Activated T-helper 2 cell treated with anti-CD3 and anti-CD28 coated beads, Interferon-gamma antibody, Interleukin-2, Interleukin-4, amounts not matched to agents 10 μg/mL and 5 μg/mL and 100 μg/mL, durations not matched to agents 14 hours and 24 hours and 36 hours (primary cell): Measurements from ENCODE around the gene RNF144A. TPM values are rescaled to one million over a fixed set of nuclear protein-coding genes. Genes with fewer than 3 reads are reported as not detected.
"Not testable (repeated sequence)": the region's sequence is repeated elsewhere in the genome, so short reads cannot be mapped to it uniquely, and the experiment has no call there.

ENCODE experiments used
- DNase-seq: peaks from one replicate; pipeline ENCODE4 v3.0.0; 2021; ENCODE audit warnings: low spot score
- H3K27ac Mint-ChIP-seq: one replicate; pipeline ENCODE4 v1.8.0; 2021; ENCODE audit warnings: mixed read lengths
- H3K27me3 Mint-ChIP-seq: one replicate; pipeline ENCODE4 v1.8.0; 2021; ENCODE audit warnings: low read depth, mixed read lengths
- H3K36me3 Mint-ChIP-seq: one replicate; pipeline ENCODE4 v1.8.0; 2021; ENCODE audit warnings: low read depth, mixed read lengths
- H3K4me1 Mint-ChIP-seq: one replicate; pipeline ENCODE4 v1.8.0; 2021; ENCODE audit warnings: low read depth, mixed read lengths
- H3K4me3 Mint-ChIP-seq: one replicate; pipeline ENCODE4 v1.8.0; 2021; ENCODE audit warnings: low read depth, mild to moderate bottlenecking, moderate library complexity, mixed read lengths
- H3K9me3 Mint-ChIP-seq: one replicate; pipeline ENCODE4 v1.8.0; 2021; ENCODE audit warnings: mixed read lengths
- intact Hi-C: fragments of 100-400 bp; cut with micrococcal nuclease; formaldehyde crosslinking; loops from one replicate; pipeline ENCODE4 v1.15.1; 2023
- total RNA-seq: library from RNA; stranded (reverse); gene quantifications from 2 replicates; pipeline ENCODE4 v1.2.3, GENCODE V29; 2022

The RNF144A gene
- total RNA-seq, 1 donor from 2014 or later: 20.0 TPM

DNA sequence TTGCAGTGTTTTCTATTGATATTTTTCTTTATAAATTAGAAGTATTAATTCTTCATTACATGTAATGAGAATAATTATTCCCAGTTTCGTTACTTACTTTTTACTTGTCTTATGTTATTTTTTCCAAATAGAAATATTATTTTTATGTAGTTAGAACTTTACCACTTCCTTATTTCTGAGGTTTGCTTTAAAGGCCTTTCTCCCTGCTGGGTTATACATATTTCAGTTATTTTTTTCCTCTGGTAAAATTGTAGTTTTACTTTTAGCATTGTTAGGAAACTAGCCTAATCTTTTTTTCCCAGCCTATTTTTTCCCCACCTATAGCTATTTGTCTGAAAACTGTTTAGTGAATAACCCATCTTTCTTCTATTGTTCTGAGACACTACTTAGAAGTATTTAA, 17.1 kb downstream of the RNF144A start:
- intact Hi-C loops: no loop called here
- Mint-ChIP-seq H3K9me3 (peaks cover 8% of the 10 kb centered on the region), H3K36me3 (peaks cover 20% of the 10 kb centered on the region), H3K27me3 (no peaks in the 10 kb centered on the region), H3K4me1 (peaks cover 30% of the 10 kb centered on the region), H3K4me3 (no peak overlapping the region), H3K27ac (no peak overlapping the region)
- no peak for DNase-seq

GRCh38 chr2:6934758-6935651, 17.8 kb downstream of the RNF144A start:
- H3K4me1 Mint-ChIP-seq: peaks cover 25% of the 10 kb centered on the region
- H3K9me3 Mint-ChIP-seq: peaks cover 8% of the 10 kb centered on the region
- H3K4me3 Mint-ChIP-seq: no peak overlapping the region
- DNase-seq: no peak
- peaks cover 20% of the 10 kb centered on the region for H3K36me3 Mint-ChIP-seq
- H3K27ac Mint-ChIP-seq: no peak overlapping the region
- H3K27me3 Mint-ChIP-seq: no peaks in the 10 kb centered on the region
- intact Hi-C loops: no loop called here

DNA sequence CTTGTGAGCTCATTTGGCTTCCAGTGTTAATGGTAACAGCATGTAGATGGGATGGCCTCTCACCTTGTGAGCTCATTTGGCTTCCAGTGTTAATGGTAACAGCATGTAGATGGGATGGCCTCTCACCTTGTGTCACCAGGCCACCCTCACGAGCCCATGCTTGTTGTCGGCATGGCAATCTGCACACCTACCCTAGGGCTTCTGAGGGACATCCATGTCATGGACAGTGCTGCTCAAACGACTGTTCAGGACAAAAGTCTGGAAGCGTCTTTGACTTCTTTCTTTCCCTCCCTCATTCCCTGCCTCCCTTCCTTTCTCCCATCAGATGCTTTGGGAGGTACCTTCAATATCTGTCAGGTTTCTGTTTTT, 18.4 kb downstream of the RNF144A start:
- H3K27me3 Mint-ChIP-seq, intact Hi-C loops, DNase-seq, H3K4me3 Mint-ChIP-seq, H3K27ac Mint-ChIP-seq, H3K9me3 Mint-ChIP-seq: not testable (repeated sequence)
- Mint-ChIP-seq H3K36me3 (peaks cover 20% of the 10 kb centered on the region), H3K4me1 (peaks cover 25% of the 10 kb centered on the region)

- no peak overlapping the region for H3K4me3 Mint-ChIP-seq
- no peak for DNase-seq
These were observed 19.9 kb downstream of the RNF144A start for GRCh38 chr2:6937157-6937556.

GRCh38 chr2:6937582-6937981, 20.4 kb downstream of the RNF144A start:
- Mint-ChIP-seq H3K27ac (no peak overlapping the region), H3K36me3 (peaks cover 29% of the 10 kb centered on the region), H3K9me3 (no peaks in the 10 kb centered on the region), H3K4me3 (no peak overlapping the region), H3K4me1 (peaks cover 29% of the 10 kb centered on the region), H3K27me3 (no peaks in the 10 kb centered on the region)
- intact Hi-C loops: no loop called here
- DNase-seq: no peak

More at GRCh38 chr2:6937157-6937556, 19.9 kb downstream of the RNF144A start:
- no peak overlapping the region for H3K27ac Mint-ChIP-seq
- no peaks in the 10 kb centered on the region for H3K27me3 Mint-ChIP-seq
- peaks cover 25% of the 10 kb centered on the region for H3K36me3 Mint-ChIP-seq
- intact Hi-C loops: no loop called here
- H3K9me3 Mint-ChIP-seq: peaks cover under 1% of the 10 kb centered on the region
- H3K4me1 Mint-ChIP-seq: peaks cover 26% of the 10 kb centered on the region

GRCh38 chr2:6939071-6939470, 21.9 kb downstream of the RNF144A start:
- Mint-ChIP-seq H3K4me1 (peaks cover 32% of the 10 kb centered on the region), H3K27ac (no peak overlapping the region), H3K4me3 (no peak overlapping the region), H3K36me3 (peaks cover 37% of the 10 kb centered on the region), H3K9me3 (no peaks in the 10 kb centered on the region), H3K27me3 (no peaks in the 10 kb centered on the region)
- intact Hi-C loops: no loop called here
- no peak for DNase-seq

DNA sequence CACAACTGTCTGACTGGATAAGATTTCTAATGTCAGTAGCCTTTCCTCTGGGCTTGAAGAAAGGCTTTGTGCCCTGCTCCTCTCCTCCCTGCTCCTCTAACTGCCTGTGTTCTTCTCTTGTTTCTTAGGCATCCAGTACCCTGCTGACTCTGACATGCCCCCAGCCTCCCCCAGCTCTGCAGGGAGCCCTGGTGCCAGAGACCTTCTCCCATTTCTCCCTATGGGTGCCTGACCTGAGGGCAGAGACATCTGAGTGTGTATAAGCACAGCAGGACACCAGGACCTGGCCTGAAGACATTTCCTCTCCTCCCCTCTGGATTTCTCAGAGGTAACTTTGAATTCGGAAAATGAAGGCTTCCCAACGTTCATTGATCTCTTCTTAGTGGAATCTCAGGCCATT, 23.6 kb downstream of the RNF144A start:
- no peaks in the 10 kb centered on the region for H3K27me3 Mint-ChIP-seq
- peaks cover 41% of the 10 kb centered on the region for H3K36me3 Mint-ChIP-seq
- no peak overlapping the region for H3K4me3 Mint-ChIP-seq
- H3K4me1 Mint-ChIP-seq: peaks cover 37% of the 10 kb centered on the region
- H3K9me3 Mint-ChIP-seq: no peaks in the 10 kb centered on the region
- intact Hi-C loops: no loop called here
- no peak overlapping the region for H3K27ac Mint-ChIP-seq
- DNase-seq: no peak

GRCh38 chr2:6941299-6942046, 24.3 kb downstream of the RNF144A start:
- H3K4me3 Mint-ChIP-seq: no peak overlapping the region

GRCh38 chr2:6942848-6943247, 25.6 kb downstream of the RNF144A start:
- intact Hi-C loops: no loop called here
- peaks cover 45% of the 10 kb centered on the region for H3K36me3 Mint-ChIP-seq
- no peak for DNase-seq
- no peaks in the 10 kb centered on the region for H3K27me3 Mint-ChIP-seq
- H3K4me3 Mint-ChIP-seq: peak overlapping the region; percentile 0
- peak overlapping the region; percentile 12 for H3K27ac Mint-ChIP-seq
- peaks cover 40% of the 10 kb centered on the region for H3K4me1 Mint-ChIP-seq
- no peaks in the 10 kb centered on the region for H3K9me3 Mint-ChIP-seq

More at GRCh38 chr2:6941299-6942046, 24.3 kb downstream of the RNF144A start:
- Mint-ChIP-seq H3K27me3 (no peaks in the 10 kb centered on the region), H3K27ac (no peak overlapping the region), H3K9me3 (no peaks in the 10 kb centered on the region), H3K4me1 (peaks cover 38% of the 10 kb centered on the region), H3K36me3 (peaks cover 42% of the 10 kb centered on the region)
- intact Hi-C loops: no loop called here
- no peak for DNase-seq

GRCh38 chr2:6943523-6943922, 26.3 kb downstream of the RNF144A start:
- no peak for DNase-seq
- no peak overlapping the region for H3K4me3 Mint-ChIP-seq
- H3K27ac Mint-ChIP-seq: peak overlapping the region; percentile 26
- intact Hi-C loops: no loop called here
- H3K27me3 Mint-ChIP-seq: no peaks in the 10 kb centered on the region
- H3K4me1 Mint-ChIP-seq: peaks cover 44% of the 10 kb centered on the region
- H3K9me3 Mint-ChIP-seq: no peaks in the 10 kb centered on the region
- peaks cover 50% of the 10 kb centered on the region for H3K36me3 Mint-ChIP-seq

DNA sequence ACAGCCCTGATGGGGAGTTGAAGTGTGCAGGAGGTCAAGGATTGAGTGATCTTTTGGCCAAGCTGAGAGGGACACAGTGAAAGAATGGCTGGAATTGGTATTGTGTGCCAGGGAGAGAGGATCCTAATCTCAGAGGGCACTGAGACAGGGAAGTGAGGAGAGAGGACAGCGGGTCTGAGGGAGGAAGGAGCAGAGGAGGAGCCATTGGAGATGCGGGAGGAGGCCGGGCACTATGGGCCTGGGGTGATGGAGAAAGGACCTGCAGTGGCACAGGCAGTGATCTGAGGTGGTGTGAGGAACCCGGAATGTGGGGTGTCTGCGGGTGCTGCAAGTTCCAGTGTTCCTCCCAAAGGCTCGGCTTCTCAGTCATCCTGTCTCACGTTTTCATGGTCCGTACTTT, 26.8 kb downstream of the RNF144A start:
- Mint-ChIP-seq H3K4me3 (no peak overlapping the region), H3K9me3 (no peaks in the 10 kb centered on the region), H3K27ac (no peak overlapping the region), H3K27me3 (no peaks in the 10 kb centered on the region), H3K4me1 (peaks cover 45% of the 10 kb centered on the region), H3K36me3 (peaks cover 53% of the 10 kb centered on the region)
- intact Hi-C loops: loop anchor here (2.0 kb wide), 1 partner anchor 13 kb away; no protein-coding TSS in a partner anchor
- DNase-seq: no peak

- no peak for DNase-seq
- Mint-ChIP-seq H3K4me3 (no peak overlapping the region), H3K27ac (no peak overlapping the region), H3K36me3 (peaks cover 53% of the 10 kb centered on the region), H3K27me3 (no peaks in the 10 kb centered on the region), H3K4me1 (peaks cover 43% of the 10 kb centered on the region), H3K9me3 (no peaks in the 10 kb centered on the region)
- intact Hi-C loops: loop anchor here (2.0 kb wide), 1 partner anchor 14 kb away; no protein-coding TSS in a partner anchor
These were observed 27.3 kb downstream of the RNF144A start for GRCh38 chr2:6944555-6944954.
